NCI-H1930 (cell line): ENCODE data around the gene OR13J1.

Source experiments
- DNase-seq, 2 experiments: peaks; one replicate each; lab custom pipeline; 2025; lab: John Stamatoyannopoulos, UW

The OR13J1 gene

DNA sequence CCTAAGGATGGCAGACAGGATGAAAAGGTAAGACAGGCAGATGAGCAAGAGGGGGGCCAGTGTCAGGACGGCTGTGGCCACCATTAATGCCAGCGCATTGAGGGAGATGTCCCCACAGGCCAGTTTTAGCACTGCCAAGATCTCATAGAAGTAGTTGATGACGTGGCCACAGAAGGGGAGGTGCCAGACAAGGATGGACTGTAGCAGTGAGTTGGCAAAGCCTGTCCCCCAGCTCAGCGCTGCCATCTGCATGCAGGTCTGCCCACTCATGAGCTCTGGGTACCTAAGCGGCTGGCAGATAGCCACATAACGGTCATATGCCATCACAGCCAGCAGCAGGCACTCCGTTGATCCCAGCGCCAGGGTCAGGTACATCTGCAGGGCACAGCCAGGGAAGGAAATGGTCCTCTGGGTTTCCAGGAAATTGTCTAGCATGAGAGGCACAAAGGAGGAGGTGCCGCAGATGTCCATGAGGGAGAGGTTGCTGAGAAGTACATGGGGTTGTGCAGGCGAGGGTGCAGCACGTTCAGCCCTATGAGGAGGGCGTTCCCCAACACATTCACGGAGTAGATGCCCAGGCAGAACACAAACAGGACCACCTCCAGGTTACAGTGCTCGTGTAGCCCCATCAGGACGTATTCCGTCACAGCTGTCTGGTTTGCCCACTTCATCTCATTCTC is 10.8 kb downstream of the OR13J1 start:
- DNase-seq = no peak

- DNase-seq = no peak
Measured at GRCh38 chr9:35858458-35858857, 11.7 kb downstream of the OR13J1 start.

GRCh38 chr9:35856882-35857281 is 13.3 kb downstream of the OR13J1 start:
- DNase-seq = no peak

- no peak for DNase-seq
Measured at GRCh38 chr9:35856206-35856605, 14.0 kb downstream of the OR13J1 start.

DNA sequence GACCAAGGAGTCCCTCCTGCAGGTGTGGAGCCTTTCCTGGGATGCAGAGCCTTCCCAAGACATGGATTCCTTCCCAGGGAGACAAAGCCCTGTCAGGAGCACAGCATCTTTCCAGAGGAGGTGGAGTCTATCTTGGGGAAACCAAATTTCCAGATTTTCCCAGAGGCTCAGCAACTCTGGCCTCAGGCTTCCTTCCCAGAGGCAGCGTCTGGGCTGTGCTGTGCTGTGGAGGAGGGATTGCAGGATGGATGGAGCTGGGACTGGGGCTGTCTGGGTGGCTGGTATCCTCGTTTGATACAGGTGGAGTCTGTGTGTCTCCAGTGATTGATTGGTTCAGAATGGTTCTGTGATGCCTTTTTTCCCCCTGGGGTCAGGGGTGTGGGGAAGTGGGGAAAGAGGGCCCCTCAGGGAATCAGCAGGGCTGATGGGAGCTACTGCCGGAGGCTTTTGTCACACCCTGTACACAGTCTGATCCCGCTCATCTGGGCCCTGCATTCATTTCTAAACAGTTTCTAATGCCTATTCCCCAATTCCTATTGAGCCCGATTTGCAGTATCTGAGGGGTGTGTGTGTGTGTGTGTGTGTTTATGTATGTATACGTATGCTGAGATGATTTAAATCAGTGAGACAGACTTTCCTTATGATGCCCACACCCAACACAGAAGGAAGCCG is 16.0 kb downstream of the OR13J1 start:
- DNase-seq = no peak

GRCh38 chr9:35852876-35853865 is 17.0 kb downstream of the OR13J1 start:
- no peak for DNase-seq

DNA sequence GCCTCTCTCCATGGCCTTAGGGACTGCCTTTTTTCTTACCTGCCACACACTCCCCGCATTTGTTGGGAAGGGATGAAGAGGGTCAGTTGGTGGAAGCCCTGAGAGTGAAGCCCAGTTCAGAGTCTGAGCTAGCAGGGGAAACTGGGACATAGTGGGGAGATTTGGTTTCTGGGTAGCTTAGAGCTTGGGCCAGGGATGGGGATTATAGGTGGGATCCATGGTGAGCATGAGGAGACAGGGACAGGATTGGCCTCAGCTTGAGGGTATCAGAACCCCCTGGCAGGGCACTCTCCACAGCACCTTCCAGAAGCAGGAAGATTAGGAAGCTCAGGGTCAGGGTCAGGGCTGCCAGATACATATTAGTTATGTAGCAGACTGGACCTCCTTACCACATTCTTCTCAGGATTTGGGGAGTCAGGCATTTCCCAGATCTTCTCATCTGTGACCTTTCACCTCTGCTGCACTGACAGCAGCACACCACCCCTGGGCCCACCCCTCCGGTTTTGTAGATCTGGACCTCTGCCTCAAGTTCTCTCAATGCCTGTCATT is 17.9 kb downstream of the OR13J1 start:
- no peak for DNase-seq

GRCh38 chr9:35847792-35848572 is 22.2 kb downstream of the OR13J1 start:
- DNase-seq = no peak

DNA sequence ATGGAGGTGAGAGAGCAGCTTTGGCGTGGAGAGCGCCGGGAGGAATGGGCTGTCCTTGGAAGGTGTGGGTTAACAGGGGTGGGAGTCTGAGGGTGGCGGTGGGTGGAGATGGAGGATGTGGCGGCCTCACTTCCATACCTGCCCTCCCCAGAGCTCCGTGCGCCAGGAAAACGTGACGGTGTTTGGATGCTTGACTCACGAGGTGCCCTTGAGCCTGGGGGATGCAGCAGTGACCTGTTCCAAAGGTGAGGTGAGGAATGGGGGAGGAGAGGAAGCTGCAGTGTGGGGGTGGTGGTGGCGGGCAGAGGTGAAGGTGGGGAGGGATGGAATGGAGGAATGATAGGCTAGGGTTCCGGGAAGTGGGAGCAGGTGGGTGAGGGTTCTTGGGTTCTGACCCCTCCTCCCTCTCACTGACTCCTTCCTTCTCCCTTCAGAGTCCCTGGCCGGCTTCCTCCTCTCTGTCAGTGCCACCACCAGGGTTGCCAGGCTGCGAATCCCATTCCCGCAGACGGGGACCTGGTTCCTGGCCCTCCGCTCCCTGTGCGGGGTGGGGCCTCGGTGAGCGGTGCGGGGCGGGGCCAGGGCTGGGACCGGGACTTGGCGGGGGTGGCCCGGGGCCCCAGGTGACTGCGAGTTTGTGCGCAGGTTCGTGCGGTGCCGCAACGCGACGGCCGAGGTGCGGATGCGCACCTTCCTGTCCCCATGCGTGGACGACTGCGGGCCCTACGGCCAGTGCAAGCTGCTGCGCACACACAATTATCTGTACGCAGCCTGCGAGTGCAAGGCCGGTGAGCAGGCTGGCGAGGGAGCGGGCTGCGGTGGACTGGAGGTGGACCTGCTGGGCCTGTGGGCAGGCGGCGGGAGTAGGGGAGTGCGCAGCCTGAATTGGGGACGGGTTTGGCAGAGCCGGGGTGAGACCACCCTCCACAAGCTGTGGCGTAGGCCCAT is 24.1 kb downstream of the OR13J1 start:
- no peak for DNase-seq

DNA sequence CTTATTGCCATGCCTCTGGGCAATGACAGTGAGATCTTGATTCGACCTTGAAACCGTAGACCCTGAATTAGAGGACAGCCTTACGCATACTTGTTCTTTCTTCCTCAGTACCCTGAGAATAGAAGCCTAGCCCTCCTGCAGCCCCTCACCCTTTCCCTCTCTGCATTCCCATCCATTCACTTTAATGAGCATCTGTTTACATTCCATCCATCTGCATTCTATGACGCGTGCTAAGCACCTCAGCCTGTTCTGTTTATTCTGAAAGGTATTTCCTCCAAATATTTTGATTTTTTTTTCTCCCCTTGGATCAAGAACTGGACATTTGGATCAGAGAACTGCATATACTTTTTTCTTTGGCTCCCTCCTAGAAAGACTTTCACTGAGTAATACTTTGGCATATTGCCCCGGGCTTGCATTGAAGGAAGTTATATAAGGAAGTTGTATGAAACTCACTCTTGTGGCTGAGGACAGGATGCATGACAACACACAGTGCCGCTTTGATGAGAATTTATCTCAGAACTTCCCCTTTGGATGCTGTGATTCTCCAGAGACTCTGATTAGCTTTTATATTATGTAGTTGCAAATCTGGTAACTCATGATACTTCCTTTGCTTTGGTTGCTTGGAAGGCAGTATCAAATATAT is 25.5 kb downstream of the OR13J1 start:
- no peak for DNase-seq

DNA sequence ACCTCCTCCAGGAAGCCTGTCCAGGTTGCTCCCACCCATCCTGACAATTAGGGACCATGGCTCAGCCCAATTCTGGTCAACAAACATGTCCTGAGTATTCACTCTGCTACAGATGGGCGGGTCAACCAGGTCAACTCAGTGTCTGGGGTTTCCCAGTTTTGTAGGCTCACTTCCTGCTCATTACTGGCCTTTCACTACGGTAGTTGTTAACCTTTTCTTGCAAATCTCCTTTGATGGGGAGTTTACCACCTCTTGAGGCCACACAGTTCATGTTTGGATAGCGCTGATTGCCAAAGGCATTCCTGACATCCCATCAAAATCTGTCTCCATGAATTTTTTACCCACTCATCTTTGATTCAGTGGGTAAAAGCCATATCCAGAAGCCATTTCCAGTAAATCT is 27.4 kb downstream of the OR13J1 start:
- no peak for DNase-seq

GRCh38 chr9:35842020-35842745 is 28.0 kb downstream of the OR13J1 start:
- no peak for DNase-seq

DNA sequence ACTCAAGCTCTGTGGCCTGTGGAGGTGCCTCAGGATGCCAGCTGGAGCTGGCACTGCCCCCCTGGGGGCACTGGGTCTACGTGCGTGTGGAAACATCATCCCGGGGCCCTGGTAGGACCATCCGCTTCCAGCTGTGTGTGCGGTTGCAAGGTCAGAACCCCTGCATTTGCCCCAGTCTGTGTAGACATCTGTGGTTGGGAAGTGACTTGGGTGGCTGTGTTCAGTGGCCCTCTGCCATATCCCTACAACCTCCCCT is 28.6 kb downstream of the OR13J1 start:
- DNase-seq = no peak

GRCh38 chr9:35840881-35841644 is 29.1 kb downstream of the OR13J1 start:
- no peak for DNase-seq

DNA sequence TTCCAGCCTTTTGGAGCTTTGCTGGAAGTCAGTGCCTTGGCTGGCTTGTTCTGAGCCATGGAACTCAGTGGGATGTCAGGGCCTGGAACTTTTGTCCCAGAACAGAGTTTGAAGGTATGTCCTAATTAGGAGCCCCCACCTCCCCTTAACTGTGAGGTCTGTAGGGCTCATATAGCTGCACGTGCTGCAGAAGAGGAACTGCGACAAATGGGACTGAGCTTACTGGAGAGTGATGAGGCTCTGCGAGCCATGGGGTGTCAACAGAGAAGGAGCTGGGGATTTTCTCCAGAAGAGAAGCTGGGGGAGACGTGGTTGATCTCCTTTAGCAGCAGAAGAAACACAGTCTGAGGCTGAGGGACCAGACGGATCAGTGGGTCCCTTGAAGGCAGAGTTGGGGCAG is 30.3 kb downstream of the OR13J1 start:
- DNase-seq = no peak

DNA sequence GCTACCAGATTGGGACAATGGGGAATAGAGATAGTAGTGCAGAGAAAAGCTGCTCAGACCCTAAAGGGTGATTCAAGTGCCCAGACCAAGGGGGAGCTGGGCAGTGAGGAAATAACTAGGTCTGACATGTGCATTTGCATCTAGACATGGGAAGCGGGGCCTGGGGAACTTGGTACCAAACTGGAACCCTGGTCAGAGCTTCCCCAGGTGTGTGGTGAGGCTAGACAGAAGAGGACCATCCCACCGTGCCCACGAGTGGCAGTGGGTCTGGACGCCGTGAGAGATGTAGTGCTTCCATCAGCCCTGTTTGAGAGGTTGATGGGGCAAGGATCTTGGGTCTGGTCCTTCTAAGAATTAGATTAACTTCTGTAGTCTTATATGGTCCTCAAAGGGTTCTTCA is 33.6 kb downstream of the OR13J1 start:
- DNase-seq = no peak

DNA sequence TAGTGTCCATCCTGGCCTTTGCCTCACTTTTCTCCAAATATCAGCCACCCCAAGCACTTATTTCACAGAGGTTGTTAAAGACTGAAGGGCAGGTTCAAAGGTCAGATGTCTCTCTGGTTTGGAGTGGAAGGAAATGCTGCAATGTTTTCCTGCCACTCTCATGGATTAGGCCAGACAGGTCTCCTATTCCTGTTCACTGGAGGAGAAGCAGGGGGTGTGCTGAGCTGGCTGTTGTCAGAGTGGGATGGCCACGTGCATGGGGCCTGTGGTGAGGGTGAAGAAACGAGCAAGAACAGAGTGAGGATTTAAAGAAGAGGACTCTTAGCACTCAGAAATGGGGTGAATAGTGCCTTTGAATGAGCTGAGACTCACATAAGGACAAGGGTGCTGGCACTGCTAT is 34.4 kb downstream of the OR13J1 start:
- DNase-seq = no peak

GRCh38 chr9:35835216-35835632 is 35.0 kb downstream of the OR13J1 start:
- no peak for DNase-seq
